Measurements from ENCODE around the gene PAK6. TPM values are rescaled to one million over a fixed set of nuclear protein-coding genes. Genes with fewer than 3 reads are reported as not detected.

The PAK6 gene
- total and polyA plus RNA-seq, 2 experiments from 2014 or later: 2.4 to 20.0 TPM

DNA sequence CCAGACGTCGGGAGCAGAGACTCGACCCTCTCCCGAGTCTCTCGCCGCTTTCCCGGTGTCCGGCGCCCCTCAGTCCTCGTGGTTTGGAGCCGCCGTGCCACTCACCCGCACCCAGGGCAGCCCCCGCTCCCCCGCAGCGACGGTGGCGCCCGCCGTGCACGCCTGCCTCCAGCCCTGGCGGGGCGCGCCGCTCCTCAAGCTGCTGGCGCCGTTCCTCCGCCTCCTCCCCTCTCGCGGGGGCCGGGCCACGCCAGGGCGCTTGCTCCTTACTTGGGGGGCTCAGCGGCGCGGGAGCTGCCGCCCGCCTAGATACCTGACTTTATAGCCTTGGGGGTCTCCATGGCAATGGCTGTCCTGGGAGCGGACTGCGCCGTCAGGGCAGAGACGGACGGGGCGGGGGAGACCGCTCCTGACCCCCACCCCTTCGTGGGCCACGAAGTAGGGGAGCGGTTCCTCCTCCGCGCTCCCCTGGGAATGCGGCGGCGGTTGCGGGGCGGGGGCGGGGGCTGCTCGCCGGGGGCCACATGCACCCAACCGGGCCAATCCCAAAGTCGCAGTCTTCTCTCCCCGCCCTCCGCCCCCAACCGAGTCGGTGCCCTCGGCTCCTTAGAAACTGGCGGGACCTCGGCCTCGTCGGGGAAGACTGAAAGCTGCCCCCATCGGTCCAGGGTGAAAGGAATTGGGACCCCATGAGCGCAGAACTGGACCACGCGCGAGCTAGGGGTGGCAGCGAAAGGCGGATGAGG is 44.2 kb downstream of the PAK6 start, which contains the start of gene ANKRD63:
Gene ANKRD63, minus strand, starts transcription at position 196 of the 746 bp plus-strand sequence. CDS start 478 bp downstream, outside the sequence.
- peaks cover 57% of the 10 kb centered on the region for H3K4me1 Mint-ChIP-seq
- no peaks in the 10 kb centered on the region for H3K9me3 Mint-ChIP-seq
- H3K36me3 Mint-ChIP-seq (ENCODE audit: low read depth): peaks cover 2% of the 10 kb centered on the region; the same call in 1 of the 3 replicates
- Histone ChIP-seq H3F3A (replicated peaks; ENCODE audit: low read depth) (peaks cover 28% of the 10 kb centered on the region), H3K4me3 (peak within 1 kb of the TSS; percentile 62), H3K4me2 (peak within 1 kb of the TSS; percentile 86), H3K9me2 (ENCODE audit: insufficient read depth) (no peaks in the 10 kb centered on the region), H3K27ac (ENCODE audit: low read depth) (no peak within 1 kb of the TSS), H3K36me3 (ENCODE audit: insufficient read depth) (no peaks in the 10 kb centered on the region), H3K27me3 (ENCODE audit: insufficient read depth) (peaks cover 88% of the 10 kb centered on the region), H3K4me1 (ENCODE audit: insufficient read depth) (peaks cover 41% of the 10 kb centered on the region), H2AFZ (peak within 1 kb of the TSS; percentile 90), H4K20me1 (replicated peaks; ENCODE audit: insufficient read depth) (no peaks in the 10 kb centered on the region), H3K79me2 (replicated peaks; ENCODE audit: insufficient read depth) (no peaks in the 10 kb centered on the region)
- peak within 1 kb of the TSS; percentile 65 for H3K4me3 Mint-ChIP-seq
- TF ChIP-seq, protein P1, sequence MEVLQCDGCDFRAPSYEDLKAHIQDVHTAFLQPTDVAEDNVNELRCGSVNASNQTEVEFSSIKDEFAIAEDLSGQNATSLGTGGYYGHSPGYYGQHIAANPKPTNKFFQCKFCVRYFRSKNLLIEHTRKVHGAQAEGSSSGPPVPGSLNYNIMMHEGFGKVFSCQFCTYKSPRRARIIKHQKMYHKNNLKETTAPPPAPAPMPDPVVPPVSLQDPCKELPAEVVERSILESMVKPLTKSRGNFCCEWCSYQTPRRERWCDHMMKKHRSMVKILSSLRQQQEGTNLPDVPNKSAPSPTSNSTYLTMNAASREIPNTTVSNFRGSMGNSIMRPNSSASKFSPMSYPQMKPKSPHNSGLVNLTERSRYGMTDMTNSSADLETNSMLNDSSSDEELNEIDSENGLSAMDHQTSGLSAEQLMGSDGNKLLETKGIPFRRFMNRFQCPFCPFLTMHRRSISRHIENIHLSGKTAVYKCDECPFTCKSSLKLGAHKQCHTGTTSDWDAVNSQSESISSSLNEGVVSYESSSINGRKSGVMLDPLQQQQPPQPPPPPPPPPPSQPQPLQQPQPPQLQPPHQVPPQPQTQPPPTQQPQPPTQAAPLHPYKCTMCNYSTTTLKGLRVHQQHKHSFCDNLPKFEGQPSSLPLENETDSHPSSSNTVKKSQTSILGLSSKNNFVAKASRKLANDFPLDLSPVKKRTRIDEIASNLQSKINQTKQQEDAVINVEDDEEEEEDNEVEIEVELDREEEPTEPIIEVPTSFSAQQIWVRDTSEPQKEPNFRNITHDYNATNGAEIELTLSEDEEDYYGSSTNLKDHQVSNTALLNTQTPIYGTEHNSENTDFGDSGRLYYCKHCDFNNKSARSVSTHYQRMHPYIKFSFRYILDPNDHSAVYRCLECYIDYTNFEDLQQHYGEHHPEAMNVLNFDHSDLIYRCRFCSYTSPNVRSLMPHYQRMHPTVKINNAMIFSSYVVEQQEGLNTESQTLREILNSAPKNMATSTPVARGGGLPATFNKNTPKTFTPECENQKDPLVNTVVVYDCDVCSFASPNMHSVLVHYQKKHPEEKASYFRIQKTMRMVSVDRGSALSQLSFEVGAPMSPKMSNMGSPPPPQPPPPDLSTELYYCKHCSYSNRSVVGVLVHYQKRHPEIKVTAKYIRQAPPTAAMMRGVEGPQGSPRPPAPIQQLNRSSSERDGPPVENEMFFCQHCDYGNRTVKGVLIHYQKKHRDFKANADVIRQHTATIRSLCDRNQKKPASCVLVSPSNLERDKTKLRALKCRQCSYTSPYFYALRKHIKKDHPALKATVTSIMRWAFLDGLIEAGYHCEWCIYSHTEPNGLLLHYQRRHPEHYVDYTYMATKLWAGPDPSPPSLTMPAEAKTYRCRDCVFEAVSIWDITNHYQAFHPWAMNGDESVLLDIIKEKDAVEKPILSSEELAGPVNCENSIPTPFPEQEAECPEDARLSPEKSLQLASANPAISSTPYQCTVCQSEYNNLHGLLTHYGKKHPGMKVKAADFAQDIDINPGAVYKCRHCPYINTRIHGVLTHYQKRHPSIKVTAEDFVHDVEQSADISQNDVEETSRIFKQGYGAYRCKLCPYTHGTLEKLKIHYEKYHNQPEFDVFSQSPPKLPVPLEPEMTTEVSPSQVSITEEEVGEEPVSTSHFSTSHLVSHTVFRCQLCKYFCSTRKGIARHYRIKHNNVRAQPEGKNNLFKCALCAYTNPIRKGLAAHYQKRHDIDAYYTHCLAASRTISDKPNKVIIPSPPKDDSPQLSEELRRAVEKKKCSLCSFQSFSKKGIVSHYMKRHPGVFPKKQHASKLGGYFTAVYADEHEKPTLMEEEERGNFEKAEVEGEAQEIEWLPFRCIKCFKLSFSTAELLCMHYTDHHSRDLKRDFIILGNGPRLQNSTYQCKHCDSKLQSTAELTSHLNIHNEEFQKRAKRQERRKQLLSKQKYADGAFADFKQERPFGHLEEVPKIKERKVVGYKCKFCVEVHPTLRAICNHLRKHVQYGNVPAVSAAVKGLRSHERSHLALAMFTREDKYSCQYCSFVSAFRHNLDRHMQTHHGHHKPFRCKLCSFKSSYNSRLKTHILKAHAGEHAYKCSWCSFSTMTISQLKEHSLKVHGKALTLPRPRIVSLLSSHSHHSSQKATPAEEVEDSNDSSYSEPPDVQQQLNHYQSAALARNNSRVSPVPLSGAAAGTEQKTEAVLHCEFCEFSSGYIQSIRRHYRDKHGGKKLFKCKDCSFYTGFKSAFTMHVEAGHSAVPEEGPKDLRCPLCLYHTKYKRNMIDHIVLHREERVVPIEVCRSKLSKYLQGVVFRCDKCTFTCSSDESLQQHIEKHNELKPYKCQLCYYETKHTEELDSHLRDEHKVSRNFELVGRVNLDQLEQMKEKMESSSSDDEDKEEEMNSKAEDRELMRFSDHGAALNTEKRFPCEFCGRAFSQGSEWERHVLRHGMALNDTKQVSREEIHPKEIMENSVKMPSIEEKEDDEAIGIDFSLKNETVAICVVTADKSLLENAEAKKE (CRISPR knock-in tag; IDR thresholded peaks at IDR 0.05): no peak
- TF ChIP-seq CTCF (conservative IDR thresholded peaks at IDR 0.05; ENCODE audit: low read depth in 2 of 2) (no peak), CREB1 (CRISPR knock-in tag; IDR thresholded peaks at IDR 0.05; ENCODE audit: low read depth) (no peak), JUNB (IDR thresholded peaks at IDR 0.05; ENCODE audit: unreplicated experiment) (no peak), EZH2 (IDR thresholded peaks at IDR 0.05; ENCODE audit: low read depth, unreplicated experiment) (peak; percentile 67)
- DNase-seq (ENCODE audit: low spot score) (peak; percentile 48), ATAC-seq (peak; percentile 1)
- peaks cover 66% of the 10 kb centered on the region for H3K27me3 Mint-ChIP-seq (ENCODE audit: insufficient read depth, low read depth, poor library complexity)
- H3K27ac Mint-ChIP-seq: no peak within 1 kb of the TSS

All from GM23338 (cell line).